GM12878 (cell line): ENCODE results near the gene SMOC2. TPM values are rescaled to one million over a fixed set of nuclear protein-coding genes. Genes with fewer than 3 reads are reported as not detected.

Source experiments
- ATAC-seq: fragments of 200-7000 bp; cut with Tn5 transposase; 3 replicates; pipeline ENCODE4 v1.9.1; 2020; ENCODE audit warnings: mild to moderate bottlenecking, moderate library complexity
- BruUV-seq: library from RNA; stranded (reverse); fragments of 400-500 nt; replicated peaks from 2 replicates; lab custom pipeline; 2021; lab: Mats Ljungman, UMichigan
- CTCF ChIA-PET: fragments of 300-600 bp; sonication (Branson Sonifier 250); formaldehyde crosslinking; extraction: SDS; loops from one replicate; lab custom pipeline; 2021; ENCODE audit warnings: inconsistent platforms; lab: Yijun Ruan, JAX
- POLR2A ChIA-PET: fragments of 350-600 bp; formaldehyde crosslinking; extraction: SDS; loops from one replicate; lab custom pipeline; 2021; ENCODE audit warnings: inconsistent platforms; lab: Charles Lee
- RAD21 ChIA-PET: fragments of 300-600 bp; sonication (Branson Sonifier 250); formaldehyde crosslinking; loops from one replicate; lab custom pipeline; 2023; ENCODE audit warnings: antibody characterized with exemption; ENCODE audit not compliant: unreplicated experiment; lab: Charles Lee
- SMC1A ChIA-PET: fragments of 300-600 bp; sonication (Branson Sonifier 250); formaldehyde crosslinking; loops from one replicate; lab custom pipeline; 2023; ENCODE audit not compliant: unreplicated experiment, uncharacterized antibody; lab: Charles Lee
- DNase-seq: peaks from one replicate; pipeline ENCODE4 v3.0.0-alpha.2; 2011; ENCODE audit warnings: low read depth, low spot score
- FAIRE-seq: peaks from 3 replicates; lab custom pipeline; 2011; peaks lifted over from hg19 to GRCh38; lab: Jason Lieb, UNC
- H2AFZ ChIP-seq: 2 replicates; pipeline ENCODE4 v1.6.0; 2011; ENCODE audit warnings: low read depth, low read length, control low read depth; ENCODE audit not compliant: control insufficient read depth
- H3K27ac ChIP-seq: 2 replicates; pipeline ENCODE4 v1.5.1; 2011; ENCODE audit warnings: control low read depth; ENCODE audit not compliant: control insufficient read depth, insufficient read depth
- H3K27me3 ChIP-seq, 2 experiments: replicated peaks in 1 of 2; 2 replicates each; pipeline versions ENCODE4 v1.6.0 to v1.6.1; 2011; ENCODE audit warnings: low read length in 1 of 2; ENCODE audit not compliant: control insufficient read depth in 2 of 2, insufficient read depth in 2 of 2
- H3K36me3 ChIP-seq, 2 experiments: 2 replicates each; pipeline ENCODE4 v1.5.1; 2011; ENCODE audit warnings: low read length in 1 of 2; ENCODE audit not compliant: control insufficient read depth in 2 of 2, insufficient read depth in 2 of 2
- H3K4me1 ChIP-seq: 2 replicates; pipeline ENCODE4 v1.6.1; 2011; ENCODE audit warnings: mild to moderate bottlenecking, low read length, moderate library complexity, mixed read lengths; ENCODE audit not compliant: control insufficient read depth, insufficient read depth
- H3K4me2 ChIP-seq: 2 replicates; pipeline ENCODE4 v1.6.0; 2011; ENCODE audit warnings: control low read depth; ENCODE audit not compliant: control insufficient read depth, insufficient read depth
- H3K4me3 ChIP-seq: fragments of 200-600 bp; sonication (generic); 2 replicates; pipeline ENCODE4 v1.5.1; 2016
- H3K79me2 ChIP-seq: 2 replicates; pipeline ENCODE4 v1.6.0; 2011; ENCODE audit warnings: low read length; ENCODE audit not compliant: control insufficient read depth, insufficient read depth
- H3K9ac ChIP-seq: 2 replicates; pipeline ENCODE4 v1.8.0; 2011; ENCODE audit warnings: low read length, control low read depth, mixed read lengths; ENCODE audit not compliant: control insufficient read depth, insufficient read depth
- H3K9me3 ChIP-seq: replicated peaks from 3 replicates; pipeline ENCODE4 v1.5.1; 2011; ENCODE audit warnings: mild to moderate bottlenecking, low read length; ENCODE audit not compliant: control insufficient read depth, insufficient read depth
- H4K20me1 ChIP-seq: 2 replicates; pipeline ENCODE4 v1.6.0; 2011; ENCODE audit not compliant: control insufficient read depth, insufficient read depth
- BRCA1 ChIP-seq: IDR thresholded peaks from 2 replicates; pipeline ENCODE4 v1.6.1; 2011; ENCODE audit warnings: low read depth, low read length, improper control_type of control experiment
- EGR1 ChIP-seq, 2 experiments: IDR thresholded peaks; 1 replicate in 1 of 2; 2 replicates in 1 of 2; pipeline ENCODE4 v1.6.1; 2011 to 2012; ENCODE audit warnings: low read depth in 2 of 2, low read length in 2 of 2, borderline replicate concordance in 1 of 2, mild to moderate bottlenecking in 1 of 2, moderate library complexity in 1 of 2
- MYB ChIP-seq: fragments of 150-350 bp; IDR thresholded peaks from 2 replicates; pipeline ENCODE4 v1.6.1; 2014; ENCODE audit warnings: mild to moderate bottlenecking, low read depth, low read length, borderline replicate concordance
- POLR2AphosphoS2 ChIP-seq: IDR thresholded peaks from 2 replicates; pipeline ENCODE4 v1.6.1; 2011; ENCODE audit warnings: low read depth, mild to moderate bottlenecking, low read length, improper control_type of control experiment, moderate library complexity
- SMARCA5 ChIP-seq: fragments of 450-650 bp; IDR thresholded peaks from 2 replicates; pipeline ENCODE4 v1.6.1; 2017; ENCODE audit warnings: mild to moderate bottlenecking
- STAT3 ChIP-seq: IDR thresholded peaks from 2 replicates; pipeline ENCODE4 v1.6.1; 2011; ENCODE audit warnings: low read depth, low read length, improper control_type of control experiment
- TCF3 ChIP-seq: IDR thresholded peaks from 2 replicates; pipeline ENCODE4 v1.6.1; 2012; ENCODE audit warnings: low read depth, mild to moderate bottlenecking, low read length, borderline replicate concordance; ENCODE audit not compliant: insufficient read depth
- WGBS: methylation state at CpG from one replicate; pipeline ENCODE4 v1.1.6; 2016; ENCODE audit warnings: low lambda C conversion rate; ENCODE audit not compliant: insufficient replicate concordance, insufficient coverage; ENCODE audit errors: missing lambda C conversion rate; 5-methylcytosine and 5-hydroxymethylcytosine counted together
- in situ Hi-C: fragments of 300-500 bp; cut with MboI; formaldehyde crosslinking; loops from 9 replicates; pipeline ENCODE4 v1.14.3; 2018; ENCODE audit warnings: mixed read lengths
- intact Hi-C: fragments of 100-400 bp; cut with micrococcal nuclease; formaldehyde crosslinking; loops from one replicate; pipeline ENCODE4 v1.14.2; 2022; ENCODE audit not compliant: unreplicated experiment
- polyA plus RNA-seq, 11 experiments: library from polyadenylated mRNA; depleted of rRNA in 4 of 11; unstranded in 6 of 11; stranded (reverse) in 5 of 11; fragments of >200 nt; fragmentation: Nextera tagmentation in 4 of 11; fragmentation: Illumina TruSeq in 1 of 11; extraction: Ambion mirVana in 4 of 11; extraction: Trizol in 1 of 11; gene quantifications; 1 replicate in 1 of 11; 2 replicates in 10 of 11; pipeline versions ENCODE4 v1.2.1 to v1.2.3, GENCODE V29; 2011 to 2016; ENCODE audit warnings: inconsistent platforms in 2 of 11, missing spikeins in 2 of 11, low read depth in 1 of 11
- total RNA-seq, 4 experiments: library from RNA; depleted of rRNA in 3 of 4; stranded (reverse); fragments of >200 nt in 3 of 4; fragmentation: Illumina TruSeq in 1 of 4; extraction: Trizol in 1 of 4; gene quantifications; 2 replicates each; pipeline versions ENCODE4 v1.2.1 to v1.2.3, GENCODE V29; 2013 to 2021
- TF ChIP-seq, protein P1 (sequence below): fragments of 450-650 bp; IDR thresholded peaks from 2 replicates; pipeline ENCODE4 v1.6.1; 2016; ENCODE audit warnings: mild to moderate bottlenecking
- TF ChIP-seq, protein P2 (sequence below): IDR thresholded peaks from 2 replicates; pipeline ENCODE4 v1.6.1; 2012; ENCODE audit warnings: low read depth, low read length, improper control_type of control experiment
- TF ChIP-seq, protein P3 (sequence below): fragments of 450-650 bp; IDR thresholded peaks from 2 replicates; pipeline ENCODE4 v1.6.1; 2014; ENCODE audit warnings: mild to moderate bottlenecking
- TF ChIP-seq, protein P4 (sequence below): fragments of 450-650 bp; IDR thresholded peaks from 2 replicates; pipeline ENCODE4 v1.6.1; 2017; ENCODE audit warnings: mild to moderate bottlenecking, moderate library complexity

SMOC2 gene
- total and polyA plus RNA-seq, 10 of the 15 experiments (the other 5 are each of a cell fraction or from before 2014, with no cell fraction given) = 0.10 to 0.12 TPM; not detected in 8

DNA sequence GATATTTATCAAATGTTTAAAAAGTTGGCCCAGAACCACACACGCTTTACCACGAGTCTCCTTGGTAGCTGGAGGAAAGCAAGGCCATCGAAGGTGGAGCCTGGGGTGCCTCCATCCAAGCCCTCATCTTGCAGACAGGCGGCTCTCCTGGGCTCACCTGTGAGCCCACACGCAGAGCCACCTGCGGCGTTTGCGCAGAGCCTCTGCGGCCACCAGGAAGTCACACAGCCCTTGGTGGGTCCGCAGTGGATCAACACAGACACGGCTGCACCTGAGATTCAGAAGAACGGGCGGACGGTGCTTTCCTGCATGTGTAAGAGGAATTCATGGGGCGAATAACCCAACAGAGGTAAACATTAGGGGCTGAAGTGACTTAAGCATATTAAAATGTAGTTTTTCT, 24.5 kb upstream of the SMOC2 start (continued):
- TF ChIP-seq, protein P1, sequence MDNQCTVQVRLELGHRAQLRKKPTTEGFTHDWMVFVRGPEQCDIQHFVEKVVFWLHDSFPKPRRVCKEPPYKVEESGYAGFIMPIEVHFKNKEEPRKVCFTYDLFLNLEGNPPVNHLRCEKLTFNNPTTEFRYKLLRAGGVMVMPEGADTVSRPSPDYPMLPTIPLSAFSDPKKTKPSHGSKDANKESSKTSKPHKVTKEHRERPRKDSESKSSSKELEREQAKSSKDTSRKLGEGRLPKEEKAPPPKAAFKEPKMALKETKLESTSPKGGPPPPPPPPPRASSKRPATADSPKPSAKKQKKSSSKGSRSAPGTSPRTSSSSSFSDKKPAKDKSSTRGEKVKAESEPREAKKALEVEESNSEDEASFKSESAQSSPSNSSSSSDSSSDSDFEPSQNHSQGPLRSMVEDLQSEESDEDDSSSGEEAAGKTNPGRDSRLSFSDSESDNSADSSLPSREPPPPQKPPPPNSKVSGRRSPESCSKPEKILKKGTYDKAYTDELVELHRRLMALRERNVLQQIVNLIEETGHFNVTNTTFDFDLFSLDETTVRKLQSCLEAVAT = no peak
- TF ChIP-seq TCF3 = no peak
- TF ChIP-seq STAT3 = no peak
- TF ChIP-seq, protein P2, sequence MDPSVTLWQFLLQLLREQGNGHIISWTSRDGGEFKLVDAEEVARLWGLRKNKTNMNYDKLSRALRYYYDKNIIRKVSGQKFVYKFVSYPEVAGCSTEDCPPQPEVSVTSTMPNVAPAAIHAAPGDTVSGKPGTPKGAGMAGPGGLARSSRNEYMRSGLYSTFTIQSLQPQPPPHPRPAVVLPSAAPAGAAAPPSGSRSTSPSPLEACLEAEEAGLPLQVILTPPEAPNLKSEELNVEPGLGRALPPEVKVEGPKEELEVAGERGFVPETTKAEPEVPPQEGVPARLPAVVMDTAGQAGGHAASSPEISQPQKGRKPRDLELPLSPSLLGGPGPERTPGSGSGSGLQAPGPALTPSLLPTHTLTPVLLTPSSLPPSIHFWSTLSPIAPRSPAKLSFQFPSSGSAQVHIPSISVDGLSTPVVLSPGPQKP = no peak
- TF ChIP-seq, all 136 proteins: peak for 0

DNA sequence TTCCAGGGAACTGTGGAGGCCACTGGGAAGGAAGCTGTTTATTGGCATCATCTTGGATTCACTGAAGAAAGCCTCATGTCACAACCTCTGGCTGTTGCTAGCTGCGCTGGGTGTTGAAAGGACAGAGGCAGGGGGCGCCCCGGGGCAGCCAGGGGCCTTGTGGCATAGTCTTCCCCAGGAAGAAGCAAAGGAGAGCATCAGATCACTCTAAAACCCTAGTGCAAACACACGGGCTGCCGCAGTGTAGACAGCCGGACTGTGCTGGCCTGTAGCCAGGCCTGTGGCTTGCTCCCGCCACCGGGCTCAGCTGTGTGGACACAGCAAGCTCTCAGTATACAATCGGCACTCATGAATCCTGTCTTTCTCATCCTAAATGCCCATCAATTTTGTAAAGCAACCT, 23.8 kb upstream of the SMOC2 start:
- no peak overlapping the region for H3K9ac ChIP-seq
- no peaks in the 10 kb centered on the region for H3K36me3 ChIP-seq
- H3K27ac ChIP-seq = no peak overlapping the region
- no peaks in the 10 kb centered on the region for H3K79me2 ChIP-seq
- ChIA-PET RAD21 (no interaction called here), POLR2A (interaction anchor here (0.5 kb wide), 1 partner anchor 16 kb away, joined by 3 read pairs; no protein-coding TSS in a partner anchor), SMC1A (no interaction called here), CTCF (no interaction called here)
- no peaks in the 10 kb centered on the region for H3K27me3 ChIP-seq
- H3K4me3 ChIP-seq = no peak overlapping the region
- H3K9me3 ChIP-seq = no peaks in the 10 kb centered on the region
- no peaks in the 10 kb centered on the region for H3K4me1 ChIP-seq
- ATAC-seq = no peak
- no peak overlapping the region for H2AFZ ChIP-seq
- no peak overlapping the region for H3K4me2 ChIP-seq
- intact Hi-C loops (no loop called here), in situ Hi-C loops (no loop called here)
- TF ChIP-seq MYB (no peak), EGR1 (IDR thresholded peaks at IDR 0.05; ENCODE audit: borderline replicate concordance in 1 of 2, low read depth in 2 of 2, low read length in 2 of 2) (no peak), POLR2AphosphoS2 (no peak), SMARCA5 (no peak), BRCA1 (no peak)
- TF ChIP-seq, protein P3, sequence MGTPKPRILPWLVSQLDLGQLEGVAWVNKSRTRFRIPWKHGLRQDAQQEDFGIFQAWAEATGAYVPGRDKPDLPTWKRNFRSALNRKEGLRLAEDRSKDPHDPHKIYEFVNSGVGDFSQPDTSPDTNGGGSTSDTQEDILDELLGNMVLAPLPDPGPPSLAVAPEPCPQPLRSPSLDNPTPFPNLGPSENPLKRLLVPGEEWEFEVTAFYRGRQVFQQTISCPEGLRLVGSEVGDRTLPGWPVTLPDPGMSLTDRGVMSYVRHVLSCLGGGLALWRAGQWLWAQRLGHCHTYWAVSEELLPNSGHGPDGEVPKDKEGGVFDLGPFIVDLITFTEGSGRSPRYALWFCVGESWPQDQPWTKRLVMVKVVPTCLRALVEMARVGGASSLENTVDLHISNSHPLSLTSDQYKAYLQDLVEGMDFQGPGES = no peak
- TF ChIP-seq, protein P4, sequence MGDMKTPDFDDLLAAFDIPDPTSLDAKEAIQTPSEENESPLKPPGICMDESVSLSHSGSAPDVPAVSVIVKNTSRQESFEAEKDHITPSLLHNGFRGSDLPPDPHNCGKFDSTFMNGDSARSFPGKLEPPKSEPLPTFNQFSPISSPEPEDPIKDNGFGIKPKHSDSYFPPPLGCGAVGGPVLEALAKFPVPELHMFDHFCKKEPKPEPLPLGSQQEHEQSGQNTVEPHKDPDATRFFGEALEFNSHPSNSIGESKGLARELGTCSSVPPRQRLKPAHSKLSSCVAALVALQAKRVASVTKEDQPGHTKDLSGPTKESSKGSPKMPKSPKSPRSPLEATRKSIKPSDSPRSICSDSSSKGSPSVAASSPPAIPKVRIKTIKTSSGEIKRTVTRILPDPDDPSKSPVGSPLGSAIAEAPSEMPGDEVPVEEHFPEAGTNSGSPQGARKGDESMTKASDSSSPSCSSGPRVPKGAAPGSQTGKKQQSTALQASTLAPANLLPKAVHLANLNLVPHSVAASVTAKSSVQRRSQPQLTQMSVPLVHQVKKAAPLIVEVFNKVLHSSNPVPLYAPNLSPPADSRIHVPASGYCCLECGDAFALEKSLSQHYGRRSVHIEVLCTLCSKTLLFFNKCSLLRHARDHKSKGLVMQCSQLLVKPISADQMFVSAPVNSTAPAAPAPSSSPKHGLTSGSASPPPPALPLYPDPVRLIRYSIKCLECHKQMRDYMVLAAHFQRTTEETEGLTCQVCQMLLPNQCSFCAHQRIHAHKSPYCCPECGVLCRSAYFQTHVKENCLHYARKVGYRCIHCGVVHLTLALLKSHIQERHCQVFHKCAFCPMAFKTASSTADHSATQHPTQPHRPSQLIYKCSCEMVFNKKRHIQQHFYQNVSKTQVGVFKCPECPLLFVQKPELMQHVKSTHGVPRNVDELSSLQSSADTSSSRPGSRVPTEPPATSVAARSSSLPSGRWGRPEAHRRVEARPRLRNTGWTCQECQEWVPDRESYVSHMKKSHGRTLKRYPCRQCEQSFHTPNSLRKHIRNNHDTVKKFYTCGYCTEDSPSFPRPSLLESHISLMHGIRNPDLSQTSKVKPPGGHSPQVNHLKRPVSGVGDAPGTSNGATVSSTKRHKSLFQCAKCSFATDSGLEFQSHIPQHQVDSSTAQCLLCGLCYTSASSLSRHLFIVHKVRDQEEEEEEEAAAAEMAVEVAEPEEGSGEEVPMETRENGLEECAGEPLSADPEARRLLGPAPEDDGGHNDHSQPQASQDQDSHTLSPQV = no peak
- FAIRE-seq = no peak
- no peak for DNase-seq
- no peaks in the 10 kb centered on the region for H4K20me1 ChIP-seq
- no TSS peak for BruUV-seq
- 45% methylated on average over 9 of the region's 9 CpGs for WGBS
